Lung (tissue), 12 donors: ENCODE data around the gene MTARC2. TPM values are rescaled to one million over a fixed set of nuclear protein-coding genes. Genes with fewer than 3 reads are reported as not detected.

Experiments used
- ATAC-seq: fragments of 200-7000 bp; cut with Tn5 transposase; one replicate; pipeline ENCODE4 v1.9.1; 2020; ENCODE audit warnings: moderate number of reproducible peaks; ENCODE audit not compliant: insufficient read depth, low FRiP score
- DNase-seq, 3 donors: peaks; one replicate each; pipeline ENCODE4 v3.0.0-alpha.2; 2013 to 2017
- H3K27ac ChIP-seq, 2 donors: one replicate each; pipeline ENCODE4 v1.5.1; 2013; ENCODE audit warnings: mild to moderate bottlenecking in 2 of 2, moderate library complexity in 2 of 2, control low read depth in 1 of 2, inconsistent platforms in 1 of 2, low read depth in 1 of 2, low read length in 1 of 2
- H3K27me3 ChIP-seq, 3 donors: one replicate each; pipeline ENCODE4 v1.5.1; 2013; ENCODE audit warnings: low read length in 2 of 3; ENCODE audit not compliant: control insufficient read depth in 3 of 3, insufficient read depth in 3 of 3
- H3K36me3 ChIP-seq, 4 donors: one replicate each; pipeline ENCODE4 v1.5.1; 2013; ENCODE audit warnings: low read length in 4 of 4, mild to moderate bottlenecking in 1 of 4, moderate library complexity in 1 of 4; ENCODE audit not compliant: control insufficient read depth in 4 of 4, insufficient read depth in 4 of 4
- H3K4me1 ChIP-seq, 5 donors: one replicate each; pipeline ENCODE4 v1.5.1; 2013; ENCODE audit warnings: low read length in 5 of 5, mild to moderate bottlenecking in 2 of 5, moderate library complexity in 1 of 5; ENCODE audit not compliant: control insufficient read depth in 5 of 5, insufficient read depth in 5 of 5
- H3K4me3 ChIP-seq: one replicate; pipeline ENCODE4 v1.5.1; 2013; ENCODE audit warnings: mild to moderate bottlenecking, control low read depth, moderate library complexity
- H3K9ac ChIP-seq, 2 donors: one replicate each; pipeline ENCODE4 v1.5.1; 2013; ENCODE audit warnings: low read length in 2 of 2, control low read depth in 1 of 2; ENCODE audit not compliant: insufficient read depth in 1 of 2
- H3K9me3 ChIP-seq, 4 donors: one replicate each; pipeline ENCODE4 v1.5.1; 2013; ENCODE audit warnings: low read length in 3 of 4, mild to moderate bottlenecking in 1 of 4, moderate library complexity in 1 of 4; ENCODE audit not compliant: control insufficient read depth in 4 of 4, insufficient read depth in 3 of 4
- WGBS, 2 donors: extraction: QIAGEN DNeasy Blood & Tissue Kit; methylation state at CpG; one replicate each; pipeline ENCODE4 v1.1.7; 2013; 5-methylcytosine and 5-hydroxymethylcytosine counted together
- polyA plus RNA-seq, 2 donors: library from polyadenylated mRNA; stranded (reverse); fragments of 200-250 nt; gene quantifications; one replicate each; pipeline ENCODE4 v1.2.1, GENCODE V29; 2013
- total RNA-seq, 2 donors: library from RNA; depleted of rRNA in 1 of 2; stranded (reverse); fragments of >200 nt in 1 of 2; gene quantifications; one replicate each; pipeline ENCODE4 v1.2.1, GENCODE V29; 2014 to 2021
- TF ChIP-seq, protein P1 (sequence below): IDR thresholded peaks from 2 replicates; pipeline ENCODE4 v1.5.1; 2012; ENCODE audit warnings: mild to moderate bottlenecking; ENCODE audit errors: control extremely low read depth, extremely low read depth
- donor health status: control.
- donor health status: control.
- donor health status: Bipolar disorder and iron deficiency.
- donor health status: healthy.
- donor health status: DM: yes; HTN: yes; CAD: no.

Gene MTARC2
- total and polyA plus RNA-seq, 4 donors: 21.4 to 49.9 (median 39.5) TPM

DNA sequence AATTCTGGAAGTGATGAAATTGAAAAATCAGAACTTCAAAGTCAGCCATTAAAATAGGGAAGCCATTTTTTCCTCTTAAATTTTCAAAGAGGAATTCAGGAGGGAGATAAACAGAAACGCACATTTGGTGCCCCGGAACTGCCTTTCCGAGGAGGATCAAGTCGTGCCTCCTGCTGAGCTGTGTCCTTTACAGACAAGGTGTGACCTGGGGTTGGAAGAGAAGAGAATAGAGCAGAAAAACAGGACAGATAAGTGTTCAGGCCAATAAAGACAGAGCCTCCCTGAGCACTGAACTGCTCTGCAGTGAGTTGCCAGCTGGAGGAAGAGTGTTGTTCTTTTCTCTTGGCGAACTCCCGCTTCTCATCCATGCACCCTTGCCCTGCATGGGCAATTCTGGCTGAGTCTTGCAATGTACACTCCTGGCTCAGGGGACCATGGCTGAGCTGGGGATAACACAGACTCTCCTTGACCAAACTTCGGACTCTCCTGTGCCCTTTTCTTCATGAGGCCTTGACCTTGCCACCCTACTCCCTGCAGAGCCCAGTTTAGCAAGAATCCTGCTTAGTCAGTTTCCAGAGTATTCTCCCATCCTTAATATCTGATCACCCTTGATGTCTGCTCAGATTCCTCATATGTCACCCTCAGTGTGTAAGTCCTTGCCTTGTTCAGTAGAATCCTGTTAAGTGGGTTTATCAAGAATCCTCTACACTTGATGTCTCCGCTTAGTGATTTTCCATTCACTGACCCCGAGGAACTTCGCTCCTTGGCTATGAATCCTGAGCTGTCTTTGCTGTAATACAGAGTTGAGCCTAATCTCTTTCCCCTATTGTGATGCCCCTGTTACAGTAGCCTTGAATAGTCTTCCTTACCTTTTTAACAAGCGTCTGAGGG is 37.3 kb downstream of the MTARC2 start:
- DNase-seq: no peak
- 91 to 93% methylated on average over 11 of the region's 11 CpGs for WGBS, 2 donors
- H3K9me3 ChIP-seq: no peaks in the 10 kb centered on the region
- H3K27me3 ChIP-seq: no peaks in the 10 kb centered on the region
- TF ChIP-seq, protein P1, sequence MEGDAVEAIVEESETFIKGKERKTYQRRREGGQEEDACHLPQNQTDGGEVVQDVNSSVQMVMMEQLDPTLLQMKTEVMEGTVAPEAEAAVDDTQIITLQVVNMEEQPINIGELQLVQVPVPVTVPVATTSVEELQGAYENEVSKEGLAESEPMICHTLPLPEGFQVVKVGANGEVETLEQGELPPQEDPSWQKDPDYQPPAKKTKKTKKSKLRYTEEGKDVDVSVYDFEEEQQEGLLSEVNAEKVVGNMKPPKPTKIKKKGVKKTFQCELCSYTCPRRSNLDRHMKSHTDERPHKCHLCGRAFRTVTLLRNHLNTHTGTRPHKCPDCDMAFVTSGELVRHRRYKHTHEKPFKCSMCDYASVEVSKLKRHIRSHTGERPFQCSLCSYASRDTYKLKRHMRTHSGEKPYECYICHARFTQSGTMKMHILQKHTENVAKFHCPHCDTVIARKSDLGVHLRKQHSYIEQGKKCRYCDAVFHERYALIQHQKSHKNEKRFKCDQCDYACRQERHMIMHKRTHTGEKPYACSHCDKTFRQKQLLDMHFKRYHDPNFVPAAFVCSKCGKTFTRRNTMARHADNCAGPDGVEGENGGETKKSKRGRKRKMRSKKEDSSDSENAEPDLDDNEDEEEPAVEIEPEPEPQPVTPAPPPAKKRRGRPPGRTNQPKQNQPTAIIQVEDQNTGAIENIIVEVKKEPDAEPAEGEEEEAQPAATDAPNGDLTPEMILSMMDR: no peak
- no peak overlapping the region for H3K4me3 ChIP-seq
- H3K27ac ChIP-seq: no peak overlapping the region
- peaks cover 0 to 25% (median 6%) of the 10 kb centered on the region in 4 donors for H3K36me3 ChIP-seq
- no peak for ATAC-seq
- peaks cover 0 to 18% (median 2%) of the 10 kb centered on the region in 5 donors for H3K4me1 ChIP-seq
- no peak overlapping the region for H3K9ac ChIP-seq

- TF ChIP-seq, protein P1: no peak
- ATAC-seq (no peak), DNase-seq (peak in 1 of 3 donors; percentile 35)
- peaks cover 0 to 23% (median 7%) of the 10 kb centered on the region in 5 donors for H3K4me1 ChIP-seq
- peak overlapping the region in 1 of 2 donors; percentile 84 for H3K27ac ChIP-seq
- H3K4me3 ChIP-seq: no peak overlapping the region
- no peak overlapping the region for H3K9ac ChIP-seq
- no peaks in the 10 kb centered on the region for H3K27me3 ChIP-seq
- H3K36me3 ChIP-seq: peaks cover 0 to 25% (median 6%) of the 10 kb centered on the region in 4 donors
- WGBS, 2 donors: 22 to 26% methylated on average over 13 of the region's 13 CpGs
- no peaks in the 10 kb centered on the region for H3K9me3 ChIP-seq
Measured at GRCh38 chr1:220786057-220786336, 37.9 kb downstream of the MTARC2 start.

- Histone ChIP-seq H3K4me3 (peak within 1 kb of the TSS; percentile 33), H3K4me1 (peaks cover 0 to 28% (median 9%) of the 10 kb centered on the region in 5 donors), H3K27me3 (no peaks in the 10 kb centered on the region), H3K9me3 (no peaks in the 10 kb centered on the region), H3K36me3 (peaks cover 0 to 24% (median 6%) of the 10 kb centered on the region in 4 donors), H3K27ac (peak within 1 kb of the TSS; percentile 68 to 84), H3K9ac (peak within 1 kb of the TSS in 1 of 2 donors; percentile 21)
- WGBS, 2 donors: 2 to 3% methylated on average over 32 to 56 of the region's 56 CpGs
- ATAC-seq: peak; percentile 79
- TF ChIP-seq, protein P1: no peak
- peak; percentile 71 to 85 (median 81) for DNase-seq
Measured at GRCh38 chr1:220786337-220787068, 38.4 kb downstream of the MTARC2 start, which contains the start of gene MTARC1. MTARC1 (plus strand) TSS chr1:220786913; CDS start chr1:220786945, 32 bp downstream.
